Rectal smooth muscle tissue (tissue), 1 donor: ENCODE measurements around the gene STAU1.
"Not testable (repeated sequence)": the region's sequence is repeated elsewhere in the genome, so short reads cannot be mapped to it uniquely, and the experiment has no call there.

Source experiments
- H3K27ac ChIP-seq: one replicate; pipeline ENCODE4 v1.7.0; 2013; ENCODE audit warnings: low read depth, low read length, inconsistent platforms
- H3K27me3 ChIP-seq: one replicate; pipeline ENCODE4 v1.7.0; 2013; ENCODE audit warnings: low read length; ENCODE audit not compliant: control insufficient read depth, insufficient read depth
- H3K36me3 ChIP-seq: one replicate; pipeline ENCODE4 v1.7.0; 2013; ENCODE audit warnings: low read length; ENCODE audit not compliant: control insufficient read depth, insufficient read depth
- H3K4me1 ChIP-seq: one replicate; pipeline ENCODE4 v1.7.0; 2013; ENCODE audit warnings: low read length; ENCODE audit not compliant: control insufficient read depth, insufficient read depth
- H3K4me3 ChIP-seq: one replicate; pipeline ENCODE4 v1.7.0; 2013; ENCODE audit warnings: low read length
- H3K9ac ChIP-seq: one replicate; pipeline ENCODE4 v1.7.0; 2013; ENCODE audit warnings: low read length

Gene STAU1

GRCh38 chr20:49149281-49150045 lies 38.7 kb downstream of the STAU1 start:
- no peak overlapping the region for H3K9ac ChIP-seq
- no peaks in the 10 kb centered on the region for H3K27me3 ChIP-seq
- no peak overlapping the region for H3K4me3 ChIP-seq
- H3K36me3 ChIP-seq: peaks cover 20% of the 10 kb centered on the region
- H3K4me1 ChIP-seq: no peaks in the 10 kb centered on the region
- no peak overlapping the region for H3K27ac ChIP-seq

- Histone ChIP-seq H3K4me1 (no peaks in the 10 kb centered on the region), H3K4me3 (no peak overlapping the region), H3K27ac (no peak overlapping the region), H3K36me3 (peaks cover 23% of the 10 kb centered on the region), H3K9ac (no peak overlapping the region), H3K27me3 (no peaks in the 10 kb centered on the region)
These were observed 39.5 kb downstream of the STAU1 start for GRCh38 chr20:49148601-49149000.

- Histone ChIP-seq H3K27ac (no peak overlapping the region), H3K36me3 (peaks cover 19% of the 10 kb centered on the region), H3K4me1 (no peaks in the 10 kb centered on the region), H3K9ac (no peak overlapping the region), H3K4me3 (no peak overlapping the region), H3K27me3 (no peaks in the 10 kb centered on the region)
These were observed 40.8 kb downstream of the STAU1 start for GRCh38 chr20:49147296-49147695.

GRCh38 chr20:49146442-49147225 lies 41.5 kb downstream of the STAU1 start:
- no peaks in the 10 kb centered on the region for H3K4me1 ChIP-seq
- no peaks in the 10 kb centered on the region for H3K27me3 ChIP-seq
- H3K4me3 ChIP-seq: no peak overlapping the region
- H3K9ac ChIP-seq: no peak overlapping the region
- H3K36me3 ChIP-seq: peaks cover 19% of the 10 kb centered on the region
- H3K27ac ChIP-seq: no peak overlapping the region

GRCh38 chr20:49140834-49141233 lies 47.3 kb downstream of the STAU1 start:
- Histone ChIP-seq H3K27ac (no peak overlapping the region), H3K27me3 (no peaks in the 10 kb centered on the region), H3K9ac (no peak overlapping the region), H3K4me3 (no peak overlapping the region), H3K36me3 (peaks cover 8% of the 10 kb centered on the region), H3K4me1 (peaks cover 4% of the 10 kb centered on the region)

GRCh38 chr20:49140411-49140810 lies 47.7 kb downstream of the STAU1 start:
- Histone ChIP-seq H3K36me3 (peaks cover 9% of the 10 kb centered on the region), H3K4me3 (no peak overlapping the region), H3K27ac (no peak overlapping the region), H3K9ac (no peak overlapping the region), H3K27me3 (no peaks in the 10 kb centered on the region), H3K4me1 (peaks cover 4% of the 10 kb centered on the region)

GRCh38 chr20:49138431-49138830 lies 49.7 kb downstream of the STAU1 start:
- Histone ChIP-seq H3K36me3 (peaks cover 5% of the 10 kb centered on the region), H3K4me3 (no peak overlapping the region), H3K4me1 (peaks cover 4% of the 10 kb centered on the region), H3K9ac (no peak overlapping the region), H3K27me3 (no peaks in the 10 kb centered on the region), H3K27ac (no peak overlapping the region)

GRCh38 chr20:49136817-49137571 lies 51.1 kb downstream of the STAU1 start:
- no peak overlapping the region for H3K9ac ChIP-seq
- no peaks in the 10 kb centered on the region for H3K27me3 ChIP-seq
- peaks cover 4% of the 10 kb centered on the region for H3K4me1 ChIP-seq
- H3K36me3 ChIP-seq: peaks cover 8% of the 10 kb centered on the region
- H3K4me3 ChIP-seq: no peak overlapping the region
- H3K27ac ChIP-seq: no peak overlapping the region

GRCh38 chr20:49134797-49135196 lies 53.3 kb downstream of the STAU1 start:
- H3K27me3 ChIP-seq, H3K4me3 ChIP-seq, H3K9ac ChIP-seq, H3K36me3 ChIP-seq, H3K4me1 ChIP-seq, H3K27ac ChIP-seq: not testable (repeated sequence)

GRCh38 chr20:49133571-49133970 lies 54.6 kb downstream of the STAU1 start:
- Histone ChIP-seq H3K4me3 (no peak overlapping the region), H3K27me3 (no peaks in the 10 kb centered on the region), H3K4me1 (no peaks in the 10 kb centered on the region), H3K36me3 (peaks cover 8% of the 10 kb centered on the region), H3K9ac (no peak overlapping the region), H3K27ac (no peak overlapping the region)

- no peaks in the 10 kb centered on the region for H3K27me3 ChIP-seq
- H3K4me1 ChIP-seq: no peaks in the 10 kb centered on the region
- no peak overlapping the region for H3K4me3 ChIP-seq
- H3K36me3 ChIP-seq: peaks cover 8% of the 10 kb centered on the region
- H3K27ac ChIP-seq: no peak overlapping the region
- H3K9ac ChIP-seq: no peak overlapping the region
These were observed 55.1 kb downstream of the STAU1 start for GRCh38 chr20:49132995-49133478.

GRCh38 chr20:49123982-49124381 lies 64.2 kb downstream of the STAU1 start:
- Histone ChIP-seq H3K4me3 (no peak overlapping the region), H3K36me3 (peaks cover 14% of the 10 kb centered on the region), H3K4me1 (no peaks in the 10 kb centered on the region)

More at GRCh38 chr20:49123982-49124381, 64.2 kb downstream of the STAU1 start:
- H3K27me3 ChIP-seq: no peaks in the 10 kb centered on the region
- H3K9ac ChIP-seq: no peak overlapping the region
- H3K27ac ChIP-seq: no peak overlapping the region
